ENCODE measurements around the gene BEGAIN.
A peak's percentile ranks its signal among the peaks of the same experiment; 100 is the strongest.

The BEGAIN gene

DNA sequence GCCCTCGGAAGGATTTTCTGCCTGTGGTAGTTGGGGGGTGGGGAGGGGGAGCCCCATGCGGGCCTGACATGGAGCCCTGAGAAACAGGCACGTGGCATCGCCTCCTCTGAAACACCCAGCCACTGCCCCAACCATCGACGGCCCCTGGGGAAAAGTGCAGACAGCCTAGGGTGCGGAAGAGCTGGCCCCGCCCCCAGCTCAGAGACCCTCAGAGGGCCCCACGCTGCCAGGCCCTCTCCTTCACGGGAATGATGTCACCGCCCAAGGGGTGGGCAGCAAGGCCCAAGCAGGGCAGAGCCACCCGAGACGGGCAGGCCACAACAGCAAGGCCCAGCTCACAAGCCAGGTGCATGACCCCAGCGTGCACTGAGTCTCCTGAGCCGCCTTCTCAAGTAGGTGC lies 26.2 kb downstream of the BEGAIN start:
- ChIA-PET CTCF (no interaction called here), POLR2A (ENCODE audit: low non-redundant PET) (no interaction called here)
- no peak for TF ChIP-seq CTCF (conservative IDR thresholded peaks at IDR 0.05; ENCODE audit: low read depth)
- H3K27ac ChIP-seq, result no peak overlapping the region
- no peak for DNase-seq (ENCODE audit: low spot score)

GRCh38 chr14:100560471-100560870 lies 26.7 kb downstream of the BEGAIN start:
- CTCF ChIA-PET, result interaction anchor here (0.7 kb wide), 1 partner anchor 176 kb away, joined by 5 read pairs; no protein-coding TSS in a partner anchor
- H3K27ac ChIP-seq, result no peak overlapping the region
- no peak for DNase-seq (ENCODE audit: low spot score)
- POLR2A ChIA-PET (ENCODE audit: low non-redundant PET), result no interaction called here
- TF ChIP-seq CTCF (conservative IDR thresholded peaks at IDR 0.05; ENCODE audit: low read depth), result no peak

- DNase-seq (ENCODE audit: low spot score), result no peak
- CTCF ChIA-PET, result no interaction called here
Measured at GRCh38 chr14:100559455-100559854, 27.8 kb downstream of the BEGAIN start.

DNA sequence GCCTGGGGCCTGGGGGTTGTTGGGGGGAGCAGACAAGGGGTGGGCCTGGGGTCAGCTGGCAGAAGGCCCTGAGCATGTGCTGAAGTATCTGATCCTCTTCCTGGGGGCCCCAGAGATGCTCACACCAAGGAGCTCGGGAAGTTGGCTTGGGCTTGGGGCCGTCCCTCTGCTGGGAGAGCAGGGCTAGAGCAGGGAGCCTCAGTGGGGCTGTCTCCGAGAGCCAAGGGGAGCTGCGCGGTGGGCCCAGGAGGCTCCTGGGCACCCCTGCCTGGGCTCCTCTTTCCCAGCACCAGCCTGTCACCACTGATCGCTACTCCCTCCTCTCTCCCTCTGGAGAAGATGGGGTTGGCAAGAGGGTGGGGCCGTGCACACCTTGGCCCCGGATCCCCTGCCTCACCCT lies 28.3 kb downstream of the BEGAIN start:
- CTCF ChIA-PET, result interaction anchor here (0.7 kb wide), 1 partner anchor 59 kb away, joined by 5 read pairs; no protein-coding TSS in a partner anchor

More at GRCh38 chr14:100559455-100559854, 27.8 kb downstream of the BEGAIN start:
- POLR2A ChIA-PET (ENCODE audit: low non-redundant PET), result no interaction called here
- H3K27ac ChIP-seq, result no peak overlapping the region
- TF ChIP-seq CTCF (conservative IDR thresholded peaks at IDR 0.05; ENCODE audit: low read depth), result no peak

GRCh38 chr14:100558226-100558625 lies 29.0 kb downstream of the BEGAIN start:
- TF ChIP-seq CTCF (conservative IDR thresholded peaks at IDR 0.05; ENCODE audit: low read depth), result no peak
- ChIA-PET CTCF (interaction anchor here (0.7 kb wide), 1 partner anchor 60 kb away, joined by 5 read pairs; no protein-coding TSS in a partner anchor), POLR2A (ENCODE audit: low non-redundant PET) (no interaction called here)
- no peak overlapping the region; the same call in 1 of the 2 replicates for H3K27ac ChIP-seq
- no peak for DNase-seq (ENCODE audit: low spot score)

More for the DNA sequence above, 28.3 kb downstream of the BEGAIN start:
- TF ChIP-seq CTCF (conservative IDR thresholded peaks at IDR 0.05; ENCODE audit: low read depth), result no peak
- H3K27ac ChIP-seq, result no peak overlapping the region
- DNase-seq (ENCODE audit: low spot score), result no peak
- POLR2A ChIA-PET (ENCODE audit: low non-redundant PET), result no interaction called here

DNA sequence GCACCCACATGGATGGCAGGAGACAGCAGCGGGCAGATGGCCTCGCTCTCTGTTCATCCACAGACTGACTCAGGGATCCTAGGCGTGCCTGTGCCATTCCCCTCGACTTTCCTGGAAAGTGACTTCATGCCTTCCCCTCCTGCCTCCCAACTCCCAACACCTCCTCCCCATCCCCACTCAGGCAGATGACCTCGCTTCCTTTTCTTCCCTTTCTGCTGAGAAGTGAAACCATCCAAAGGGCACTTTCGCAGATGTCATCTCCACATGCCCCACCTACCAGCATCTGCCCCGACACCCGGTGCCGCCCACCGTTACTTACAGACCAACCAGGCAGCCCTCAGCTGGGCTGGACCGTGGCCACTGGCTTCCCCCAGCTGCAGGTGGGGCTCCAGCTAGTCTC lies 29.6 kb downstream of the BEGAIN start:
- CTCF ChIA-PET, result no interaction called here
- peak overlapping the region; percentile 58 for H3K27ac ChIP-seq
- POLR2A ChIA-PET (ENCODE audit: low non-redundant PET), result no interaction called here
- TF ChIP-seq CTCF (conservative IDR thresholded peaks at IDR 0.05; ENCODE audit: low read depth), result no peak
- no peak for DNase-seq (ENCODE audit: low spot score)
